HepG2 (cell line): ENCODE data around the gene NOTCH2. TPM values are rescaled to one million over a fixed set of nuclear protein-coding genes. Genes with fewer than 3 reads are reported as not detected.
A peak's percentile ranks its signal among the peaks of the same experiment; 100 is the strongest.

Source experiments
- AFF4 ChIP-seq: sonication (generic); formaldehyde crosslinking; IDR thresholded peaks from 2 replicates; pipeline ENCODE4 v1.4.0; 2020; ENCODE audit warnings: missing genetic modification reagents
- ATF7 ChIP-seq, 2 experiments: fragments of 450-650 bp in 1 of 2; sonication (generic) in 1 of 2; formaldehyde crosslinking in 1 of 2; IDR thresholded peaks; 2 replicates each; pipeline versions ENCODE4 v1.4.0 to v1.6.1; 2016 to 2020; ENCODE audit warnings: antibody characterized with exemption in 1 of 2, mild to moderate bottlenecking in 1 of 2, missing genetic modification reagents in 1 of 2
- CC2D1A ChIP-seq: sonication (generic); formaldehyde crosslinking; IDR thresholded peaks from 2 replicates; pipeline ENCODE4 v1.8.1; 2023; ENCODE audit warnings: mild to moderate bottlenecking, missing genetic modification reagents
- FOXP1 ChIP-seq, 2 experiments: fragments of 450-650 bp in 1 of 2; IDR thresholded peaks; 2 replicates each; pipeline ENCODE4 v1.6.1; 2017 to 2018; ENCODE audit warnings: antibody characterized with exemption in 1 of 2
- GRHL1 ChIP-seq: sonication (generic); formaldehyde crosslinking; conservative IDR thresholded peaks from 2 replicates; pipeline ENCODE4 v1.8.0; 2022; ENCODE audit warnings: missing genetic modification reagents
- IRF9 ChIP-seq: sonication (generic); formaldehyde crosslinking; IDR thresholded peaks from 2 replicates; pipeline ENCODE4 v1.8.0; 2022; ENCODE audit warnings: missing genetic modification reagents, mild to moderate bottlenecking, borderline replicate concordance
- ISL2 ChIP-seq: sonication (generic); formaldehyde crosslinking; IDR thresholded peaks from 2 replicates; pipeline ENCODE4 v1.5.0; 2020; ENCODE audit warnings: missing genetic modification reagents
- KDM1A ChIP-seq: IDR thresholded peaks from 2 replicates; pipeline ENCODE4 v1.6.1; 2016; ENCODE audit warnings: missing compliant biosample characterization
- NKX3-1 ChIP-seq: sonication (generic); formaldehyde crosslinking; IDR thresholded peaks from 2 replicates; pipeline ENCODE4 v1.5.0; 2020; ENCODE audit warnings: missing genetic modification reagents
- NPAS2 ChIP-seq: sonication (generic); formaldehyde crosslinking; IDR thresholded peaks from 2 replicates; pipeline ENCODE4 v1.8.0; 2022; ENCODE audit warnings: mild to moderate bottlenecking, missing genetic modification reagents, borderline replicate concordance
- PCBP1 ChIP-seq: fragments of 200-400 bp; formaldehyde crosslinking; IDR thresholded peaks from 2 replicates; pipeline ENCODE4 v1.6.1; 2017; ENCODE audit warnings: mild to moderate bottlenecking, low read depth, low read length, borderline replicate concordance
- RBM22 ChIP-seq: fragments of 200-400 bp; formaldehyde crosslinking; optimal IDR thresholded peaks from 2 replicates; pipeline ENCODE3; 2017; ENCODE audit warnings: mild to moderate bottlenecking, low read length, moderate library complexity
- SMC3 ChIP-seq: IDR thresholded peaks from 2 replicates; pipeline ENCODE4 v1.6.1; 2011; ENCODE audit warnings: low read length, improper control_type of control experiment
- ZFP41 ChIP-seq: sonication (generic); formaldehyde crosslinking; IDR thresholded peaks from 2 replicates; pipeline ENCODE4 v1.4.0; 2020; ENCODE audit warnings: mild to moderate bottlenecking, missing genetic modification reagents, borderline replicate concordance
- ZNF329 ChIP-seq: sonication (generic); formaldehyde crosslinking; IDR thresholded peaks from 2 replicates; pipeline ENCODE4 v1.9.0; 2021; ENCODE audit warnings: low read depth, mild to moderate bottlenecking, missing genetic modification reagents
- ZNF484 ChIP-seq: sonication (generic); formaldehyde crosslinking; IDR thresholded peaks from 2 replicates; pipeline ENCODE4 v1.5.1; 2020; ENCODE audit warnings: mild to moderate bottlenecking, low read depth, missing genetic modification reagents, borderline replicate concordance
- polyA plus RNA-seq, 8 experiments: library from polyadenylated mRNA; depleted of rRNA in 3 of 8; stranded (reverse) in 7 of 8; unstranded in 1 of 8; fragments of >200 nt; fragmentation: Illumina TruSeq in 4 of 8; extraction: Trizol in 4 of 8; gene quantifications; 2 replicates each; pipeline versions ENCODE4 v1.2.1 to v1.2.3, GENCODE V29; 2011 to 2016; ENCODE audit warnings: low read depth in 4 of 8, missing spikeins in 1 of 8, mixed read lengths in 1 of 8; ENCODE audit not compliant: insufficient read depth in 1 of 8
- total RNA-seq, 5 experiments: library from RNA; depleted of rRNA; stranded (reverse); fragments of >200 nt; fragmentation: Illumina TruSeq; extraction: Trizol; gene quantifications; 2 replicates each; pipeline ENCODE4 v1.2.3, GENCODE V29; 2016; ENCODE audit warnings: low read depth in 1 of 5
- TF ChIP-seq, protein P1 (sequence below): IDR thresholded peaks from 2 replicates; pipeline ENCODE4 v1.6.1; 2018; ENCODE audit warnings: missing genetic modification reagents, mild to moderate bottlenecking, missing compliant biosample characterization
- TF ChIP-seq, protein P2 (sequence below): sonication (generic); formaldehyde crosslinking; IDR thresholded peaks from 2 replicates; pipeline ENCODE4 v1.4.0; 2020; ENCODE audit warnings: mild to moderate bottlenecking, missing genetic modification reagents
- TF ChIP-seq, protein P3 (sequence below): sonication (generic); formaldehyde crosslinking; IDR thresholded peaks from 2 replicates; pipeline ENCODE4 v1.4.0; 2020; ENCODE audit warnings: mild to moderate bottlenecking, missing genetic modification reagents

Gene NOTCH2
- total and polyA plus RNA-seq, 2 of the 13 experiments (the other 11 are each of a cell fraction or from before 2014, with no cell fraction given): 4.0 to 11.4 TPM

DNA sequence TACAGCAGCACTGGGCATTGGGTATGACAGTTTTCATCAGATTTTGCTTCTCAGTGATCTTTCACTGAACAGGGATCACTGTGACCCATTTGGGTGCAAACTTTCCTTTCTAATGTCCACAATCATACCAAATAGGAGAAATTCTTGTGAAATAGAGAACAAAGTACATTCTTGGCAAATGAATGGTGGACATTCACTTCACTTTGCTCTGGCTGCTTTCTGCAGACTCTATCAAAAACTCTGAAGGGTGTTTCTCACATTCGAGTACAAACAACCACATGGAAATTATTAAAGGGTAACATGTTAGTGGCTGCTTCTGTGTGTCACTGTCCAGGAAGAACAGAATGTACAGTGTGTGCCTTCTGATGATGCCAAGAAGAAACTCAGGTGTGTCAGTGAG, 111.2 kb downstream of the NOTCH2 start (continued):
- TF ChIP-seq AFF4 (CRISPR knock-in tag) (no peak), ZNF329 (CRISPR knock-in tag) (no peak), PCBP1 (no peak), GRHL1 (no peak), ISL2 (CRISPR knock-in tag) (0 out of 2 replicates have a peak, but pooled peaks have one; percentile 19), CC2D1A (CRISPR knock-in tag) (no peak), FOXP1 (IDR thresholded peaks at IDR 0.05) (no peak), FOXP1 (CRISPR knock-in tag; IDR thresholded peaks at IDR 0.05) (no peak), IRF9 (CRISPR knock-in tag) (no peak), ZFP41 (CRISPR knock-in tag) (no peak), ATF7 (IDR thresholded peaks at IDR 0.05) (no peak), ATF7 (CRISPR knock-in tag; IDR thresholded peaks at IDR 0.05) (no peak), NPAS2 (no peak), SMC3 (peak; percentile 1; the same call in 1 of the 2 replicates), KDM1A (no peak), NKX3-1 (CRISPR knock-in tag) (no peak), ZNF484 (no peak), RBM22 (no peak)
- TF ChIP-seq, protein P1, sequence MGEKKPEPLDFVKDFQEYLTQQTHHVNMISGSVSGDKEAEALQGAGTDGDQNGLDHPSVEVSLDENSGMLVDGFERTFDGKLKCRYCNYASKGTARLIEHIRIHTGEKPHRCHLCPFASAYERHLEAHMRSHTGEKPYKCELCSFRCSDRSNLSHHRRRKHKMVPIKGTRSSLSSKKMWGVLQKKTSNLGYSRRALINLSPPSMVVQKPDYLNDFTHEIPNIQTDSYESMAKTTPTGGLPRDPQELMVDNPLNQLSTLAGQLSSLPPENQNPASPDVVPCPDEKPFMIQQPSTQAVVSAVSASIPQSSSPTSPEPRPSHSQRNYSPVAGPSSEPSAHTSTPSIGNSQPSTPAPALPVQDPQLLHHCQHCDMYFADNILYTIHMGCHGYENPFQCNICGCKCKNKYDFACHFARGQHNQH: no peak
- TF ChIP-seq, protein P2, sequence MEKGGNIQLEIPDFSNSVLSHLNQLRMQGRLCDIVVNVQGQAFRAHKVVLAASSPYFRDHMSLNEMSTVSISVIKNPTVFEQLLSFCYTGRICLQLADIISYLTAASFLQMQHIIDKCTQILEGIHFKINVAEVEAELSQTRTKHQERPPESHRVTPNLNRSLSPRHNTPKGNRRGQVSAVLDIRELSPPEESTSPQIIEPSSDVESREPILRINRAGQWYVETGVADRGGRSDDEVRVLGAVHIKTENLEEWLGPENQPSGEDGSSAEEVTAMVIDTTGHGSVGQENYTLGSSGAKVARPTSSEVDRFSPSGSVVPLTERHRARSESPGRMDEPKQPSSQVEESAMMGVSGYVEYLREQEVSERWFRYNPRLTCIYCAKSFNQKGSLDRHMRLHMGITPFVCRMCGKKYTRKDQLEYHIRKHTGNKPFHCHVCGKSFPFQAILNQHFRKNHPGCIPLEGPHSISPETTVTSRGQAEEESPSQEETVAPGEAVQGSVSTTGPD (CRISPR knock-in tag): peak; percentile 62; the same call in 1 of the 2 replicates
- TF ChIP-seq, protein P3, sequence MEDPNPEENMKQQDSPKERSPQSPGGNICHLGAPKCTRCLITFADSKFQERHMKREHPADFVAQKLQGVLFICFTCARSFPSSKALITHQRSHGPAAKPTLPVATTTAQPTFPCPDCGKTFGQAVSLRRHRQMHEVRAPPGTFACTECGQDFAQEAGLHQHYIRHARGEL (CRISPR knock-in tag): no peak
